ENCODE results near the gene DCAF15.

The DCAF15 gene

DNA sequence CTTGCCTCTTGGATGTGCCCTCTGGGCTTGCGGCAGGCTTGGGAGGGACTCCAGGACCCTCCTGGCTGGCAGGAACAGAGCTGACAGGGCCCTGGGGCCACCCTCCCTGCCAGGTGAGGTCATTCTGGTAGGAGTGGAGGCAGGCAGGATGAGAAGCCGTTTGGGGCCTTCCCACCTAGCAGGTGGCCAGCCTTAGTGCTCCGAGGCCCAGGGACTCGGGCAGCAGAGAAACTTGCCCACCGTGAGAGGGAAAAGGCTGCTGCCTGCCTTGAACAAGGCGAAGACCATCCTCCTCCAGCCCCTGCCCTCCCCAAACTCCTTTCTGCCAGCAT lies 45.3 kb downstream of the DCAF15 start:
- peak; percentile 7 for DNase-seq (ENCODE audit: low spot score)
- TF ChIP-seq, protein P1, sequence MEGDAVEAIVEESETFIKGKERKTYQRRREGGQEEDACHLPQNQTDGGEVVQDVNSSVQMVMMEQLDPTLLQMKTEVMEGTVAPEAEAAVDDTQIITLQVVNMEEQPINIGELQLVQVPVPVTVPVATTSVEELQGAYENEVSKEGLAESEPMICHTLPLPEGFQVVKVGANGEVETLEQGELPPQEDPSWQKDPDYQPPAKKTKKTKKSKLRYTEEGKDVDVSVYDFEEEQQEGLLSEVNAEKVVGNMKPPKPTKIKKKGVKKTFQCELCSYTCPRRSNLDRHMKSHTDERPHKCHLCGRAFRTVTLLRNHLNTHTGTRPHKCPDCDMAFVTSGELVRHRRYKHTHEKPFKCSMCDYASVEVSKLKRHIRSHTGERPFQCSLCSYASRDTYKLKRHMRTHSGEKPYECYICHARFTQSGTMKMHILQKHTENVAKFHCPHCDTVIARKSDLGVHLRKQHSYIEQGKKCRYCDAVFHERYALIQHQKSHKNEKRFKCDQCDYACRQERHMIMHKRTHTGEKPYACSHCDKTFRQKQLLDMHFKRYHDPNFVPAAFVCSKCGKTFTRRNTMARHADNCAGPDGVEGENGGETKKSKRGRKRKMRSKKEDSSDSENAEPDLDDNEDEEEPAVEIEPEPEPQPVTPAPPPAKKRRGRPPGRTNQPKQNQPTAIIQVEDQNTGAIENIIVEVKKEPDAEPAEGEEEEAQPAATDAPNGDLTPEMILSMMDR (IDR thresholded peaks at IDR 0.05; ENCODE audit: borderline replicate concordance, control extremely low read depth, extremely low read depth, insufficient read depth, missing control alignments): no peak
- in situ Hi-C loops (cut with MboI; ENCODE audit: low sequenced_read_pairs, unreplicated experiment): no loop called here

DNA sequence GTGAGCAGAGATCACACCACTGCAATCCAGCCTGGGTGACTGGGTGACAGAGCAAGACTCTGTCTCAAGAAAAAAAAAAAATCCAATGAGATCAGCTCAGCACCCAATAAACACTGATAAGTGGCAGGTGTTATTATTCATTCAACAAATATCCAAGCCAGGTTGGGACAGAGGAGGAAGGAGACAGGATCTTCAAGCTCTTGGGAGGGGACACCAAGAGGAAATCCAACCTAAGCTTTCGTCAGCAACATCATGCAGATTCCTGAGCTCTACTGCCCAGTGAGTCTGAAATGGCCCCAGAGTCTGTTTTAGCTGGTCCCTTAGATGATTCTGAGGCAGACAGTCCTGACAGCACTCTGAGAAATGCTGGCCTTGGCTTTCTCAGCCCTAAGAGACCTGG lies 46.1 kb downstream of the DCAF15 start:
- in situ Hi-C loops (cut with MboI; ENCODE audit: low sequenced_read_pairs, unreplicated experiment): no loop called here
- TF ChIP-seq, protein P1 (IDR thresholded peaks at IDR 0.05; ENCODE audit: borderline replicate concordance, control extremely low read depth, extremely low read depth, insufficient read depth, missing control alignments): no peak
- no peak for DNase-seq (ENCODE audit: low spot score)

DNA sequence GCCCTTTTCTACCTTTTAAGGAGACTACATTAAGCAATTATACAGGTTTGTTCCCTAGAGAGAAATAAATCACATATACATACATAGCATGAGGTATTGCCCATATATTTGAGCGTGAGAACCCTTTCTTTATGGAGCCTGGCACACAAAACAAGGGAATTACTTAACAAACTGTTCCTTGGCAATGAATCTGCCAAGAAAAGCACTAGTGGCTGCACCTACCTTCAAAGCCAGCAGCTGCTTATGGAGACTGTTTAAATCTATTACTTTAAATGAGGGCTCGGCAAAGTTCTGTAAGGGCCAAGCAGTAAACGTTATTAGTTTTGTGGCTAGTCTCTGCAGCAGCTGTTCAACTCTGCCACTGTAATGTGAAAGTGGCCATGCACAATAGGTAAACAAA lies 46.8 kb downstream of the DCAF15 start:
- TF ChIP-seq, protein P1 (IDR thresholded peaks at IDR 0.05; ENCODE audit: borderline replicate concordance, control extremely low read depth, extremely low read depth, insufficient read depth, missing control alignments): no peak
- no peak for DNase-seq (ENCODE audit: low spot score)
- in situ Hi-C loops (cut with MboI; ENCODE audit: low sequenced_read_pairs, unreplicated experiment): no loop called here

DNA sequence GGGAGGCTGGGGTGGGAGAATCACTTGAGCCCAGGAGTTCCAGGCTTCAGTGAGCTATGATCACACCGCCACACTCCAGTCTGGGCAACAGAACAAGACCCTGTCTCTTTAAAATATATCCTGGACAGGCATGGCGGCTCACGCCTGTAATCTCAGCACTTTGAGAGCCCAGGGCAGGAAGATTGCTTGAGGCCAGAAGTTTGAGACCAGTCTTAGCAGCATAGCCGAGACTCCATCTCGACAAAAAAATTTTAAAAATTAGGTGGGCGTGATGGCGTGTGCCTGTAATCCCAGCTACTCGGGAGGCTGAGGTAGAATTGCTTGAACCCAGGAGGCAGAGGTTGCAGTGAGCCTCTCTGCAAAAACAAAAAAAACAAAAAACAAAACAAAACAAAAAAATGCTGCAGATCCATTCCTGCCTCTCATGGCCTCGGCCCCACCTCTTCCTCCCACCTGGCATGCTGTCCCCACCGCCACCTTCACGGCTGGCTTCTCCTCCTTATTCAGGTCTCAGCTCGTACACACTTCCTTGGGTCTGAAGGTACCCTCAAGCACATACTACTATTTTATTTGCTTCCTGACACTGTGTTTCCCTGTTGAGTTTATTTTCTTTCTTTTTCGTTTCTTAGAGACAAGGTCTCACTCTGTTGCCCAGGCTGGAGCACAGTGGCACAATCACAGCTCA lies 48.5 kb downstream of the DCAF15 start:
- in situ Hi-C loops (cut with MboI; ENCODE audit: low sequenced_read_pairs, unreplicated experiment): no loop called here
- no peak for DNase-seq (ENCODE audit: low spot score)
- TF ChIP-seq, protein P1 (IDR thresholded peaks at IDR 0.05; ENCODE audit: borderline replicate concordance, control extremely low read depth, extremely low read depth, insufficient read depth, missing control alignments): no peak

DNA sequence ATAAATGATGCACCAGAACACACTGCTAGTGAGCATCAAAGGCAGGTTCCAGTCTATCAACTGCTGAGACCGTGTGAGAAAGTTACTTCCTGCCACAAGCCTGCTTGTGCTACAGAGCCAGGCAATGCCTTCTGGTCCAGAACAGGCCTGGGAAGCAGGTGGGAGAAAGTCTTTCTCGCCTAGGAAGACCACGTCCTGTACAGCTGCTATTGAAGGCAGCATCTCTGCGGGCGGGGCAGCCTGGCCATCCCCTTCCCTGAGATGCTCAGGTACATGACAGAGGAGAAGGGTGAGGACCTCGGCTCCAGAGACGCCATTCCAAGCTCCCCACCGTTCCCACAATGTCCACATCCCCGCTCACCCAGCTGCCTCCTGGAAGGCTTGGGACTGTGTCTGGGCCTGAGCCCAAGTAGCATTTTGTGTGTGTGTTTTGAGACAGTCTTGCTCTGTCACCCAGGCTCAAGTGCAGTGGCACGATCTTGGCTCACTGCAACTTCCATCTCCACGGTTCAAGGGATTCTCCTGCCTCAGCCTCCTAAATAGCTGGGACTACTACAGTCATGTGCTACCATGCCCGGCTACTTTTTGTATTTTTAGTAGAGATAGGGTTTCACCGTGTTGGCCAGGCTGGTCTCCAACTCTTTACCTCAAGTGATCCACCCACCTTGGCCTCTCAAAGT lies 50.4 kb downstream of the DCAF15 start:
- DNase-seq (ENCODE audit: low spot score): peak; percentile 36
- in situ Hi-C loops (cut with MboI; ENCODE audit: low sequenced_read_pairs, unreplicated experiment): no loop called here
- TF ChIP-seq, protein P1 (IDR thresholded peaks at IDR 0.05; ENCODE audit: borderline replicate concordance, control extremely low read depth, extremely low read depth, insufficient read depth, missing control alignments): no peak

DNA sequence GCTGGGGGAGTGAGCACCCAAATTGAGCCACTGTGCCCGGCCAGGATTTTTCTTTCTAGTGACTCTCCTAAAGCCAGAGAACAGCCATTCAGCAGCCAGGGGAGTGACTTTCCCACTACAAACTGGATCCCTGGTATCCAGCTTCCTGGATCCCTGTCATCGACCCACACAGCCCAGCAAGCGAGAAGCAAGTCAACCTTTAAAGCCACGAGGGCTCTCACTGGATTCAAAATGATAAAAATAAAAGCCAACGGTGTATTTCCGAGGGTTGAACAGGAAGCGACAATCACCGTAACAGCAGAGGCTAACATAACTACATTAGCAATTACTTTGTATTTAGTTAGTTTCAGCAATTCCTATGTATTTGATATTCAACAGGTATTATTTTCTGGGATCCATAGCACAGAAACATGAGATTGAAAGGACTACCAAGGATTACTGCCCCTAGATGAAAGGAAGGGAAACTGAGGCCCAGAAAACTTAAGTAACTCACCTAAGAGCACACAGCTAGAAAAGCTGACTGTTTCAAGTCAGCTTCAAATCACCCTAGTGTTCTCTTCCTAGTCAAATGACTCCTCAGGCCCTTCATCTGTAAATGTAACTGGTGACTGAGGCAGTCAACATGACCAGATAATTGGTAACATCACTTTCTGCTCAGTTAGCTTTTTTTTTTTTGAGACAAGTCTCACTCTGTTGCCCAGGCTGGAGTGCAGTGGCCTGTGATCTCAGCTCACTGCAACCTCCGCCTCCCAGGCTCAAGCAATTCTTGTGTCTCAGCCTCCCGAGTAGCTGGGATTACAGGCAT lies 51.1 kb downstream of the DCAF15 start:
- no peak for DNase-seq (ENCODE audit: low spot score)
- TF ChIP-seq, protein P1 (IDR thresholded peaks at IDR 0.05; ENCODE audit: borderline replicate concordance, control extremely low read depth, extremely low read depth, insufficient read depth, missing control alignments): no peak
- in situ Hi-C loops (cut with MboI; ENCODE audit: low sequenced_read_pairs, unreplicated experiment): no loop called here
